Measurements from ENCODE around the gene SSTR4. TPM values are rescaled to one million over a fixed set of nuclear protein-coding genes. Genes with fewer than 3 reads are reported as not detected.
"Not testable (repeated sequence)": the region's sequence is repeated elsewhere in the genome, so short reads cannot be mapped to it uniquely, and the experiment has no call there.

The SSTR4 gene
- total RNA-seq, 3 donors from 2014 or later, result 0.19 TPM; not detected in 2

DNA sequence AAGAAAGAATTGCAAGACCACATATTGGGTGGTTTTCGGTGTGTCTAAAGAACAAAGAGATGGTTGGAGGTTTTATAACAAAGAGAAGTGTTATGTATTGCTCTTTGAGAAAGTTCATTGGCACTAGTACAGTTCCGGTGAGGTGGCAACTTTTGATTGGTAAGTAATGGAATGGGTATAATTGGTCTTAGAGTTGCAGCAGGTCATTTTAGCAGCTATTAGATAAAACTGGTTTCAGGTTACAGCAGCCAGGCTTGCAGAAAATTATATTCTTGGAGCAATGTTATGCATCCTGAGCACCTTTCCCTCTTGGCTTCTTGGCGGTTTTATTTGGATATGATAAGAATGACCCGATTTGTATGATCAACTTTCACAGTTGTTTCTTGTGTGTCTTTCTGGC lies 12.3 kb upstream of the SSTR4 start:
- Histone ChIP-seq H3K4me1 (ENCODE audit: low read depth) (no peaks in the 10 kb centered on the region), H3K9me3 (no peaks in the 10 kb centered on the region), H3K4me3 (no peak overlapping the region), H3K36me3 (ENCODE audit: low read depth) (no peaks in the 10 kb centered on the region)
- TF ChIP-seq, protein P1, sequence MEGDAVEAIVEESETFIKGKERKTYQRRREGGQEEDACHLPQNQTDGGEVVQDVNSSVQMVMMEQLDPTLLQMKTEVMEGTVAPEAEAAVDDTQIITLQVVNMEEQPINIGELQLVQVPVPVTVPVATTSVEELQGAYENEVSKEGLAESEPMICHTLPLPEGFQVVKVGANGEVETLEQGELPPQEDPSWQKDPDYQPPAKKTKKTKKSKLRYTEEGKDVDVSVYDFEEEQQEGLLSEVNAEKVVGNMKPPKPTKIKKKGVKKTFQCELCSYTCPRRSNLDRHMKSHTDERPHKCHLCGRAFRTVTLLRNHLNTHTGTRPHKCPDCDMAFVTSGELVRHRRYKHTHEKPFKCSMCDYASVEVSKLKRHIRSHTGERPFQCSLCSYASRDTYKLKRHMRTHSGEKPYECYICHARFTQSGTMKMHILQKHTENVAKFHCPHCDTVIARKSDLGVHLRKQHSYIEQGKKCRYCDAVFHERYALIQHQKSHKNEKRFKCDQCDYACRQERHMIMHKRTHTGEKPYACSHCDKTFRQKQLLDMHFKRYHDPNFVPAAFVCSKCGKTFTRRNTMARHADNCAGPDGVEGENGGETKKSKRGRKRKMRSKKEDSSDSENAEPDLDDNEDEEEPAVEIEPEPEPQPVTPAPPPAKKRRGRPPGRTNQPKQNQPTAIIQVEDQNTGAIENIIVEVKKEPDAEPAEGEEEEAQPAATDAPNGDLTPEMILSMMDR (IDR thresholded peaks at IDR 0.05), result no peak
- intact Hi-C loops (cut with DNase I, micrococcal nuclease), result no loop called here
- no peak for DNase-seq
- no peak for ATAC-seq

DNA sequence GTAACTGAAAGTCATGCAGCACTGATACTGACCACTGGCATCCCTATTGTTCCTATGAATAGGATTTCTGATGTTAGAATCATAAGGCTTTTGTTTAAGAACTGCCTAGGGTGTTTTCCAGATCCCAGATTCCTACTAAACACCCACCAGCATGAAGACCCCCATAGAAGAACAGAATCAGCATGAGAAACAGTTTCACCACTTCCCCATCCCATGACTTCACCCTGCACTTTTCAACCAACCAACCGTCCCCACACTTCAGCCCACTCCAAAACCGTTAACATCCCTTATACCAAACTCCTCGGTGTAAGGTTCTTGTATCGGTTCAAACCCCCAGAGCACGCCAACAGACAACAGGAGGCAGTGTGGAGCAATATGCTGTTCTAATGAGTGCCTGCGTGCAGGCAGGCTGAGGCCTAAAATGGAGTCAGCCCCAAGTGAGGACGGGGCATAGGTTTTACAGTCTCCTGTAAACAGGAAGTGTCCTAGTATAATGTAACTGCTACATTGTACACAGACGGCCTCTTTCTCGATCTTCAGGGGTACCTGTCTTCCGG lies 11.4 kb upstream of the SSTR4 start:
- ATAC-seq, result no peak
- no peak for DNase-seq
- Histone ChIP-seq H3K36me3 (ENCODE audit: low read depth) (no peaks in the 10 kb centered on the region), H3K9me3 (no peaks in the 10 kb centered on the region), H3K4me3 (no peak overlapping the region), H3K4me1 (ENCODE audit: low read depth) (no peaks in the 10 kb centered on the region)
- TF ChIP-seq, protein P1 (IDR thresholded peaks at IDR 0.05), result no peak
- intact Hi-C loops (cut with DNase I, micrococcal nuclease), result no loop called here

DNA sequence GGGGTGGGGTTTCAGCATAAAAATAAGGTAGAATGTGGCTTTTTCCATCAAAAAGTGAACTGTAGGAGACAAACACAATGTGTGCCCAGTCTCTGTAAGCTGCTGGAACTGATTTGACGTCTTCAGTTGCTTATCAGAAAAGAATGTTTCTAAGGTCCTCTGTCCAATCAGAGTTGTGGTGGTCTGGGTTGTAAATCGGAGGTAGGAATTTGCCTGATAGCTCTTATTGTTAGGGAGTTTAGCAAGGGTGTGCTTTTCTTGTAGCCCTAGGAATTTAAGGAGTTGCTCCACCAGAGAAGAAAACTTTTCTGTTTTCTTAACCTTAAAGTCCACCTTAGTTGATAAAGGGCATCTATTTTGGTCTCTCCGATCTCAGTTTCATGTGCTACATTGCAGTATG lies 10.4 kb upstream of the SSTR4 start:
- H3K4me1 ChIP-seq (ENCODE audit: low read depth), result no peaks in the 10 kb centered on the region
- TF ChIP-seq, protein P1 (IDR thresholded peaks at IDR 0.05), result no peak
- no peaks in the 10 kb centered on the region for H3K9me3 ChIP-seq
- no peak for ATAC-seq
- no peak for DNase-seq
- no peak overlapping the region for H3K4me3 ChIP-seq
- intact Hi-C loops (cut with DNase I, micrococcal nuclease), result no loop called here
- H3K36me3 ChIP-seq (ENCODE audit: low read depth), result no peaks in the 10 kb centered on the region

DNA sequence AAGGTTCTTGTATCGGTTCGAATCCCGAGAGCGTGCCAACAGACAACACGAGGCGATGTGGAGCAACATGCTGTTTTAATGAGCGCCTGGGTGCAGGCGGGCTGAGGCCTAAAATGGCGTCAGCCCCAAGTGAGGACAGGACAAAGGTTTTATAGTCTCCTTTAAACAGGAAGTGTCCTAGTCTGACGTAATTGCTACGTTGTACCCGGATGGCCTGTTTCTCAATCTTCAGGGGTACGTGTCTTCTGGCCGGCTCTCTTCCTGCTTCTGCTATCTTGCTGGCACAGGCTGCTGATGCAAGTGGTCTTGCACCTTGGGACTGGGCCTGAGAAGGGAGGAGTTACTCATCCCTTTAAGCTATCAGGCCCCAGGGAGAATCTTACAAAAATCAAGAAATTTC lies 9.6 kb upstream of the SSTR4 start:
- H3K9me3 ChIP-seq; ATAC-seq; H3K4me1 ChIP-seq (ENCODE audit: low read depth); intact Hi-C loops (cut with DNase I, micrococcal nuclease); H3K36me3 ChIP-seq (ENCODE audit: low read depth); H3K4me3 ChIP-seq: not testable (repeated sequence)
- peak in 1 of 3 donors; percentile 4 for DNase-seq

DNA sequence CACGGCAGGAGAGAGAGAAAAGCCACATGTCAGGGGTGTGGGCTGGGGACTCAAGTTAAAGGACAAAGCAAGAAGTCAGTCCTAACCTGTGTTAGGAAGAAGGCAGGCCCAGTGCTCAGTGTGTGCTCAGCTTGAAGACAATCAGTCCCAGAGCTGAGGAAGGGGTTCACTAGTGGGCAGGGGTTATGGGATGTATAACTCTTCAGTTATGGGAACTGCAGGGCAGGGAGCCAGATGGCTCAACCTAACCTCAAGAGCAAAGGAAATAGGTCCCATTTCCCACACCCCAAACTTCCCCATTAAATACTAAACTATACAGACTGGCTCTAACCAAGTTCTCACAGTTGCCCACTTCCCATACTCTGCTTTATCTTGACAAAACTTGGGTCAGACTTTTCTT lies 7.4 kb upstream of the SSTR4 start:
- intact Hi-C loops (cut with DNase I, micrococcal nuclease), result no loop called here
- TF ChIP-seq, protein P1 (IDR thresholded peaks at IDR 0.05), result no peak
- H3K4me1 ChIP-seq (ENCODE audit: low read depth), result no peaks in the 10 kb centered on the region
- ATAC-seq (peak; percentile 33), DNase-seq (peak in 1 of 3 donors; percentile 19)
- H3K9me3 ChIP-seq, result no peaks in the 10 kb centered on the region
- no peaks in the 10 kb centered on the region for H3K36me3 ChIP-seq (ENCODE audit: low read depth)
- H3K4me3 ChIP-seq, result no peak overlapping the region

DNA sequence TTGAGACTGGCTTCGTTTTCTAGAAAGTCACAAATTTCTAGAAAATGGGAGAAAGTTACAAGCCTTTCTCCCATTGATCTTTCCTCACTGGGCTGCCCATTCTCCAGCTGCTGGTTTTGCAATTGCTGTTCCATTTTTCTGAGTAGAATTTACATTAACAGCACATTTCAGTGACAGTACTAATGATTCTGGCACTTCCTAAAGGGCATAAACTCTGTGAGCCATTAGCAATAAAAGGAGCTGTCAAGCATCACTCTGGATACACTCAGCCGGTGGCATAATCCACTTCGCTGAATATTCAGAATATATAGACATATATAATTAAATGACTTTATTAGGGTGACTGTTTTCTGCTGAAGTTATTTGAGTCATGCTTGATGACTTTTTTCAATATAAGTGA lies 6.7 kb upstream of the SSTR4 start:
- TF ChIP-seq, protein P1 (IDR thresholded peaks at IDR 0.05), result no peak
- no peaks in the 10 kb centered on the region for H3K4me1 ChIP-seq (ENCODE audit: low read depth)
- no peak for DNase-seq
- no peak for ATAC-seq
- intact Hi-C loops (cut with DNase I, micrococcal nuclease), result no loop called here
- no peaks in the 10 kb centered on the region for H3K36me3 ChIP-seq (ENCODE audit: low read depth)
- H3K4me3 ChIP-seq, result no peak overlapping the region
- H3K9me3 ChIP-seq, result no peaks in the 10 kb centered on the region
